SJCRH30 (cell line): Measurements from ENCODE around the gene GRK4. TPM values are rescaled to one million over a fixed set of nuclear protein-coding genes. Genes with fewer than 3 reads are reported as not detected.

Source experiments
- DNase-seq, 2 experiments: peaks; one replicate each; pipeline ENCODE4 v3.0.0-alpha.2; 2015 to 2020
- H3K27ac ChIP-seq: fragments of 250-450 bp; sonication (Bioruptor Pico); 2 replicates; pipeline ENCODE4 v1.5.1; 2020; ENCODE audit warnings: mild to moderate bottlenecking, moderate library complexity
- H3K27me3 ChIP-seq: fragments of 250-450 bp; sonication (Bioruptor Pico); 2 replicates; pipeline ENCODE4 v1.5.1; 2020; ENCODE audit warnings: mild to moderate bottlenecking, moderate library complexity
- H3K36me3 ChIP-seq: fragments of 250-450 bp; sonication (Bioruptor Pico); 2 replicates; pipeline ENCODE4 v1.5.1; 2020; ENCODE audit warnings: mild to moderate bottlenecking, moderate library complexity
- H3K4me1 ChIP-seq: fragments of 250-450 bp; sonication (Bioruptor Pico); 2 replicates; pipeline ENCODE4 v1.5.1; 2020; ENCODE audit warnings: mild to moderate bottlenecking, moderate library complexity
- H3K4me3 ChIP-seq: fragments of 250-450 bp; sonication (Bioruptor Pico); 2 replicates; pipeline ENCODE4 v1.5.1; 2020; ENCODE audit warnings: mild to moderate bottlenecking, moderate library complexity
- H3K9me3 ChIP-seq: fragments of 250-450 bp; sonication (Bioruptor Pico); replicated peaks from 2 replicates; pipeline ENCODE4 v1.5.1; 2020; ENCODE audit warnings: mild to moderate bottlenecking, moderate library complexity
- total RNA-seq: library from RNA; depleted of rRNA; stranded (reverse); fragments of >200 nt; shearing (Covaris generic); gene quantifications from 2 replicates; pipeline ENCODE4 v1.2.3, GENCODE V29; 2014

GRK4 gene
- total RNA-seq, 1 experiment from 2014 or later: 5.9 TPM

DNA sequence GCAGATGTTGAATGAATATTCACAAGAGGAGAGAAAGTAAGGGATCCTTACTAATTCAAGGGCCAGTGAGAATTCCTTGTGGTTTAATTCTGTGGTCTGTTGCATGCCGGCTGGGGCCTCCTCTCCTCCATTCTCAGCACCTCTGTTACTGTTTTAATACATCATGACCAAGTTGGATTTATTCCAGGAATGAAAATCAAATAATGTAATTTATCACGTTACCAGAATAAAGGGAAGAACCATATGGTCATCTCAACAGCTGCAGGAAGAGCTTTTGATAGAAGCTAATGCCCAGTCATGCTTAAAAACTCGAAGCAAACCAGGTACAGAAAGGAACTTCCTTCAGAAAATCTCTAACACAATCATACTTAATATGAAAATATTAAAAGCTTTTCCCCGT is 54.1 kb downstream of the GRK4 start:
- peak in 1 of 2 experiments; percentile 23 for DNase-seq
- H3K9me3 ChIP-seq: no peaks in the 10 kb centered on the region
- H3K4me3 ChIP-seq: no peak overlapping the region
- H3K27ac ChIP-seq: no peak overlapping the region
- H3K27me3 ChIP-seq: no peaks in the 10 kb centered on the region; the same call in 1 of the 2 replicates
- H3K4me1 ChIP-seq: peaks cover 11% of the 10 kb centered on the region
- no peaks in the 10 kb centered on the region for H3K36me3 ChIP-seq

DNA sequence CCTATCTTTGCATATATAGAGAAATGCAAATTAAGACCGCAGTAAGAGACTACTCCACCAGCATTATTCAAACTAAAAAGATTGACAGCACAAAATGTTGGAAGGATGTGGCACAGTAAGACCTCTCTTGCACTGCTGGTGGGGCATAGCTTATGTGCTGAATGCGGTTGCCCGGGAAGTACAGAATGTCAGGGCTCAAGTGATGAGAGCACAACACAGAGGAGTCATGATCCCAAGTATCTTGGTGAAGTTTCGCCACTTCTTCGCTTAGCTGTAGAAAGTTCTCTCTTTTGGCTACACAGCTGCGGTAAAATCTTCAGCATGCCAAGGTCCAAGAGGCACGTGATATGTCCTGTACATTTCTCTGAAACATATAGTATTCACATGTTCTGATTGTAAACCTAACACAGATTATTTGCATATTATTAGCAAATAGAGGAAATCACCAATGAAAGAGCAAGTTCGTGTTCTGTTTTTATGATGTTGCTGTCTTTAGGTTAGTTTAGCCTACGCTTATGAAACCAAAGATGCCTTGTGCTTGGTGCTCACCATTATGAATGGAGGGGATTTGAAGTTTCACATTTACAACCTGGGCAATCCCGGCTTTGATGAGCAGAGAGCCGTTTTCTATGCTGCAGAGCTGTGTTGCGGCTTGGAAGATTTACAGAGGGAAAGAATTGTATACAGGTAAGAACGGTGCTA is 55.9 kb downstream of the GRK4 start:
- H3K4me3 ChIP-seq: no peak overlapping the region
- peaks cover 11% of the 10 kb centered on the region for H3K4me1 ChIP-seq
- H3K27me3 ChIP-seq: no peaks in the 10 kb centered on the region; the same call in 1 of the 2 replicates
- no peaks in the 10 kb centered on the region for H3K36me3 ChIP-seq
- DNase-seq: no peak
- H3K9me3 ChIP-seq: no peaks in the 10 kb centered on the region
- H3K27ac ChIP-seq: no peak overlapping the region

DNA sequence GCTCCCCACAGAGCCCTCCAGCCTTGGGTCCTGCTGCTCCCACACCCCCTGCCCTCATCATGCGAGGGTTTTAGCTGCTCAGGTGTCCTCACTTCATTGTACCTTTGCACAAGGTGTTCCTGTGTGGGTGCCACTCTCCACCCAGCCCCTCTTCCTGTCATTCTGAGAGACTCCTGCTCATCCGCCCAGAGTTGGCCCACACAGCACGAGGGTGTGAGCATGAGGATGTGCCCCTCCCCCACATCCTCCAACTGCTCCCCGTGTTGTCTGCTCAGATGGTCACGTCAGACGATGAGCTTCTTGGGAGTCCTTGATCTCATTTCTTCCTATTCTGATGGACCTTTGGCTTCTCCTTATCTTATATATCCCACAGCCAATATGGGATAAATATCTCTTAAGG is 57.8 kb downstream of the GRK4 start:
- H3K27ac ChIP-seq: no peak overlapping the region

DNA sequence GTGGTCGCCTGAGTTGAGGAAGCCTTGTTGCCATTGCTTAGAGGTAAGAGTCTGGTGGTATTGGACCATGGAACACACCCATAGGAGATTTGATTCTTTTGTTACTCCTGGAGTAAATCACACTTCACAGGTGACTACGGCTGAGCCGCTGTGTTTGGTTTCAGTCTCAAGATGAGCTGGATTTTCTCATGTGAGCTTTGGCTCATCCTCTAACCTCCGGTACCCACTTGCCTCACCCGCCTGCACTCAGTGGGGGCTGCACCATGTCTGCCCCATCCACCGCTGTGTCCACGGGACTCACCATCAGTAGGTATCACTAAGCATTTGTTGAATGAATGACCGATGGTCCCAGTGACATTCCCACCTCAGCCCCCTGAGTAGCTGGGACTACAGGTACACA is 58.3 kb downstream of the GRK4 start:
- H3K27me3 ChIP-seq: no peaks in the 10 kb centered on the region; the same call in 1 of the 2 replicates
- no peaks in the 10 kb centered on the region for H3K9me3 ChIP-seq
- H3K4me3 ChIP-seq: no peak overlapping the region
- no peak overlapping the region for H3K27ac ChIP-seq
- DNase-seq: no peak
- no peaks in the 10 kb centered on the region for H3K36me3 ChIP-seq
- peaks cover 11% of the 10 kb centered on the region for H3K4me1 ChIP-seq

More for the DNA sequence above, 57.8 kb downstream of the GRK4 start:
- H3K4me3 ChIP-seq: no peak overlapping the region
- H3K9me3 ChIP-seq: no peaks in the 10 kb centered on the region
- no peaks in the 10 kb centered on the region; the same call in 1 of the 2 replicates for H3K27me3 ChIP-seq
- H3K4me1 ChIP-seq: peaks cover 11% of the 10 kb centered on the region
- H3K36me3 ChIP-seq: no peaks in the 10 kb centered on the region
- no peak for DNase-seq

DNA sequence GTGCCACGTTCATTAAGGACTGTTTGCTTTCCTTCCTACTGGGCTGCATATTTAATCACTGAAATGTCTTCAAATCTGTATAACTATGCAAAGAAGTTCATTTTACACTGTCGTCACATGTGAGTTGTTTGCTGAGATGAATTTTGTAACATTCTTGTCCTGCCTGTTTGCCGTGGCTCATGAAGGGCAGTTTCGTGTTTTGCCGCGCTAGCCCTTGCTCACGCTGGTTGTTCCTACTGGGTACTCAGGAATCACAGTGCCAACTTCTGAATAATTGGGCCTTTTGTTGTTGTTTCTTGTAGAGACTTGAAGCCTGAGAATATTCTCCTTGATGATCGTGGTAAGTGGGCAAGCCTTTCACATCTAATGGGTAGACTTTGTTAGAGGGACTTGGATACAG is 58.7 kb downstream of the GRK4 start:
- Histone ChIP-seq H3K4me3 (no peak overlapping the region), H3K27me3 (no peaks in the 10 kb centered on the region; the same call in 1 of the 2 replicates), H3K9me3 (no peaks in the 10 kb centered on the region), H3K27ac (no peak overlapping the region), H3K4me1 (peaks cover 7% of the 10 kb centered on the region), H3K36me3 (no peaks in the 10 kb centered on the region)
- DNase-seq: no peak

DNA sequence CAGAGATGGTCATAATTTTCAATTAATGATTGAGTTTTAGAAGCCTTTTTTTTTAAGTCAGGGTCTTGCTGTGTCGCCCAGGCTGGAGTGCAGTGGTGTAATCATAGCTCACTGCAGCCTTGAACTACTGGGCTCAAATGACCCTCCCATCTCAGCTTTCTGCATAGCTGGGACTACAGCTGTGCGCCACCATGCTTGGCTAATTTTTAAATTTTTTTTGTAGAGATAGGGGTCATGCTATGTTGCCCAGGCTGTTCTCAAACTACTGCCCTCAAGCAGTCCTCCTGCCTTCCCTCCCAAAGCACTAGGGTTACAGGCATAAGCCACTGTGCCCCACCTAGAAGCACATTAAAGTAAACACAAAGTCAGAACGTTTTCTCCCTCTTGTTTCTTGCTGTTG is 59.3 kb downstream of the GRK4 start:
- Histone ChIP-seq H3K27ac (no peak overlapping the region), H3K4me3 (no peak overlapping the region), H3K9me3 (no peaks in the 10 kb centered on the region), H3K27me3 (no peaks in the 10 kb centered on the region; the same call in 1 of the 2 replicates), H3K4me1 (peaks cover 1% of the 10 kb centered on the region), H3K36me3 (no peaks in the 10 kb centered on the region)
- no peak for DNase-seq

DNA sequence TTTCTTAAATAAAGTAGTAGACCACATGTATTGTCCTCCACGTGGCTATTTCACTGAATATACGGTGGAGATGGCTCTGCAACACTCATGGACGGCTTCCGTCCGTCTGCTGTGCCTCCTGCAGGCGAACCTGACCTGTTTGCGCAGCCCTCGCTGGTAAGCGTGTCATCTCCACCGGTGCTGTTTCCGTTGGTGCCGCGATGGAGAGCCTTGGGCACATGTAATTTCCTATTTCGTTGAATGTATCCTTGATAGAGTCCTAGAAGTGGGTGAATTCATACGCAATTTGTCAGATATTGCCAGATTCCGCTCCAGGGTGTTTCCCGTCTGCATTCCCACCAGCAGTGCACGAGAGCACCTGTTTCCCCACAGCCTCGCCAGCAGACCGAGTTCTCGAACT is 62.5 kb downstream of the GRK4 start:
- DNase-seq: no peak
- H3K36me3 ChIP-seq: no peaks in the 10 kb centered on the region
- no peak overlapping the region for H3K4me3 ChIP-seq
- no peaks in the 10 kb centered on the region for H3K9me3 ChIP-seq
- H3K27ac ChIP-seq: no peak overlapping the region
- no peaks in the 10 kb centered on the region for H3K4me1 ChIP-seq
- no peaks in the 10 kb centered on the region; the same call in 1 of the 2 replicates for H3K27me3 ChIP-seq

DNA sequence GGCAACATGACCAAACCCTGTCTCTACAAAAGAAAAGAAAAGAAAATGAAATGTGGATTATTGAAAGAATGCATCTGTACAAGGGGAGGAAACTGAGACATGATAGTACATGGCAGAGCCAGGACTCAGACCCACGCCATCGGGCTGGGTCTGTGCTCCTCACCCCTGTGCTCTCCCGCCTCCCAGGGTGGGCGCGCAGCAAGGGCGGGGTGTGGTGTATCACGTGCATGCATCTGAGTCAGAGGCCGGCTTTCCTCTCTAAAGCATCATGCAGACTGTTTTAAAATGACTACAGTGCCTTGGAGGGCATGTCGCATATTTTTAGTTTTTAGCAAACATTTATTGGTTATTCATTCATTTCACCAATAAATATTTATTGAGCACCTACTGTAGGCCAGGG is 63.2 kb downstream of the GRK4 start:
- H3K27ac ChIP-seq: no peak overlapping the region

DNA sequence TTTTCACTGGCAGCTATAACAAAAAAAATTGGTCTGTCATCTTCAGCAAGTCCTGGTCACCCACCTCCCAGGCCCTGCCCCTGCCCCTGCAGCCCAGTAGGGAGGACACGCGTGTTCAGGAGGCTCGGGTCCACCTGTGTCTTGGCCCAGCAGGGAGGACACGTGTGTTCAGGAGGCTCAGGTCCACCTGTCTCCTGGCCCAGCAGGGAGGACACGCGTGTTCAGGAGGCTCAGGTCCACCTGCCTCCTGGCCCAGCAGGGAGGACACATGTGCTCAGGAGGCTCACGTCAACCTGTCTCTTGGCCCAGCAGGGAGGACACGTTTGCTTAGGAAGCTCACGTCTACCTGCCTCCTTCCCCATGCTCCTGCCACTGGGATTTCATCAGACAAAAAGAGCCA is 66.1 kb downstream of the GRK4 start:
- peaks cover 5% of the 10 kb centered on the region for H3K4me1 ChIP-seq
- no peaks in the 10 kb centered on the region for H3K36me3 ChIP-seq
- H3K9me3 ChIP-seq: no peaks in the 10 kb centered on the region
- 0 out of 2 replicates have a peak, but pooled peaks cover 11% of the 10 kb centered on the region for H3K27me3 ChIP-seq
- DNase-seq: no peak
- H3K4me3 ChIP-seq: no peak overlapping the region
- H3K27ac ChIP-seq: no peak overlapping the region

More for the DNA sequence above, 63.2 kb downstream of the GRK4 start:
- Histone ChIP-seq H3K9me3 (no peaks in the 10 kb centered on the region), H3K36me3 (no peaks in the 10 kb centered on the region), H3K4me1 (no peaks in the 10 kb centered on the region), H3K4me3 (no peak overlapping the region), H3K27me3 (0 out of 2 replicates have a peak, but pooled peaks cover 1% of the 10 kb centered on the region)
- DNase-seq: no peak

DNA sequence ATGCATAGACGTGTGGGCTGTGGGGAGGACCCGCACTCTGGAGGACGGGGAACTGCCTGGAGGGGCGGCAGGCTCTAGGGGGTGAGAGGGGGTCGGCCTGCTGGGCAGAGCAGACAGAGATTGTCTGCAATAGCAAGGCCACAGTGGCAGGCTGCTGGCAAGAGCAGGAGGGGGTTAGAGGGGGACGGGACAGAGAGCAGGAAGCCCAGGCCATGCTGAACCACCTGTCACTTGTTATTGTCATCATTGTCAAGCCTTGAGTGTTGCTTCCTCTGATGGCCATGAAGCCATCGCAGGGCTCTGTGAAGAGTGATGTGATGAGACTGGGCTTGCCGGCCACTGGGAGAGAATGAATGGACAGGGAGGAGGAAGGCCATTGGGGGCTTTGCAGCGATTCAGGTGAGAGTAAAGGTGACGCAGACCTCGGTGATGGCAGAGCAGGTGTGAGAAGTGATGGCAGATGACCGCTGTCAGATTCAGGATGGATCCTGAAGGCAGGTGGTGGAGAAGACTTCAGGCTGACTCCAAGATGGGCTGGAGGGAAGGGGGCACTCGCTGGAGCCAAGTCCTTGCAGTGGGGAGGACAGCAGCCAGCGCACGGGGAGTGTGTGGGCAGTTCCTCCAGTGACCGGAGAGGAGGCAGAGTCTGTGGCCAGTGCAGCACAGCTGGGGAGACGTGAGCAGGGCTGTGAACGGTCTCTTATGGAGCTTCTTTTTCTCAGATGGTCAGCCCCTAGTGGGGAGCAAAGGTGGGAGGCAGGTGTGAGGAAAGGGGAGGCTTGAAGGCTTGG is 67.4 kb downstream of the GRK4 start:
- no peak overlapping the region for H3K27ac ChIP-seq
- no peak for DNase-seq
- H3K4me1 ChIP-seq: peaks cover 5% of the 10 kb centered on the region
- no peaks in the 10 kb centered on the region for H3K9me3 ChIP-seq
- no peak overlapping the region for H3K4me3 ChIP-seq
- no peaks in the 10 kb centered on the region for H3K36me3 ChIP-seq
- H3K27me3 ChIP-seq: peaks cover 12% of the 10 kb centered on the region; the same call in 1 of the 2 replicates

DNA sequence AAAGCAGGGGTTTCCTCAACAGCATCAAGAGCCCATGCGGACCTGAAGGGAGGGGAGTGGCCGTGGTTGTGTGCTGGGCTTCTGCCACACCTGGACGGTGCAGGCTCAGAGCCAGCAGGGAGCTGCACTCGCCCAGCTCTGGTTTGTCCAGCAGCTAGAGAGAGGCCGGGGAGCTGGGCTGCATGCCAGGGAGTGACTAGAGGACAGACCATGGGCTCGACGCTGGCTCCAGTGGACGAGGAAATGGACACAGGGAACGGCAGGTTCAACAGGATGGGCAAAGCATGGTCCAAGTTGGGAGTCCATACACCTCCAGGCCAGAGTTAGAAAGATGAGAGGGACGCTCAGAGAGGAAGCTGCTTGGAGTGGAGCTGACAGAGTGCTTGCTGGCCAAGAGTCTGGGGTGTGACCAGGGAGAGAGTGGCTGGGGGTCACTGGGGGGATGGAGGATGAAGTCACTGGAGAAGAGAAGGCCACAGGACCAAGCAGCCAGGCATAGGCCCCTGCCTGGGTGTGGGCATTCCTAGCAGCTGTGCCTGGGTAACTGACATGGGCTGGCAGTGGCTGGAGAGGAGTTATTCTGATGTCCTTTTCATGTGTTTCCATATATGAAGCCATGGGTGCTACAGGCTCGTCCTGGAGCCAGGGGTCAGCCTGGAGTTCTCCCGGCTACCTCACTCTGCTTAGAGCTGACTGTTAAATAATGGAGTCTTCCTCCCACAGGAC is 68.1 kb downstream of the GRK4 start:
- DNase-seq: no peak

DNA sequence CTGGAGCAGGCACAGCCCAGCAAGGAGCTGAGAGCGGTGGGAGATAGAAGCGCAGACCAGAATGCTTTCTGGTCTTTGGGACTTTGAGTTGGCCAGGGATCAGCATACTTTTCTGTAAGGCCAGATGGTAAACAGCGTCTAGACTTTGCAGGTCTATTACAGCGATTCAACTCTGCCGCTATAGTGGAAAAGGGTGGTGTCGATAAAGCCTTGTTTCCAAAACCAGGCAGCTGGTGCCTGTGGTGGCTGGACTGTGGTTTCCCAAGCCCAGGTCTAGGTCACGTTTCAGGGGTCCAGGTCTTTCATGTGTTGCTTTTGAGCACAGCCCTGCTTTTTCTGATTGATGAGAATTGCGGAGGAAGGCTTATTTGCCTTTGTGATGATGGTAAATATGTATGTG is 70.9 kb downstream of the GRK4 start:
- Histone ChIP-seq H3K4me3 (no peak overlapping the region), H3K36me3 (no peaks in the 10 kb centered on the region), H3K27ac (no peak overlapping the region), H3K27me3 (peaks cover 26% of the 10 kb centered on the region), H3K4me1 (peaks cover 13% of the 10 kb centered on the region), H3K9me3 (no peaks in the 10 kb centered on the region)
- DNase-seq: no peak

More for the DNA sequence above, 68.1 kb downstream of the GRK4 start:
- Histone ChIP-seq H3K27ac (no peak overlapping the region), H3K4me1 (peaks cover 5% of the 10 kb centered on the region), H3K9me3 (no peaks in the 10 kb centered on the region), H3K4me3 (no peak overlapping the region), H3K36me3 (no peaks in the 10 kb centered on the region), H3K27me3 (peaks cover 20% of the 10 kb centered on the region)

DNA sequence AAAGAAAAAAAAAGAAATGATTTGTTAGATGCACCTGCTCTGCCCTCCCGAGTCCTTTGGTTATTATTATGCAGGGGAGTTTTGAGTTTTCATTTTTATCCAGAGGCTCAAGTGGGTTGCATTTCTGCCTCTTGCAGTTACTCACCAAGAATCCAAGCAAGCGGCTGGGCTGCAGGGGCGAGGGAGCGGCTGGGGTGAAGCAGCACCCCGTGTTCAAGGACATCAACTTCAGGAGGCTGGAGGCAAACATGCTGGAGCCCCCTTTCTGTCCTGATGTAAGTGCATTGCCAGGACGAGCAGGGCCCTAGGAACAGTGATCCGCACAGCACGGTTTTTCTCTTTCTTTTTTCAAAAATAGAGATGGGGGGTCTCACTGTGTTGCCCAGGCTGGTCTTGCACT is 71.9 kb downstream of the GRK4 start:
- no peaks in the 10 kb centered on the region for H3K9me3 ChIP-seq
- peaks cover 13% of the 10 kb centered on the region for H3K4me1 ChIP-seq
- no peaks in the 10 kb centered on the region for H3K36me3 ChIP-seq
- peaks cover 26% of the 10 kb centered on the region for H3K27me3 ChIP-seq
- H3K4me3 ChIP-seq: no peak overlapping the region
- no peak for DNase-seq
- H3K27ac ChIP-seq: no peak overlapping the region

DNA sequence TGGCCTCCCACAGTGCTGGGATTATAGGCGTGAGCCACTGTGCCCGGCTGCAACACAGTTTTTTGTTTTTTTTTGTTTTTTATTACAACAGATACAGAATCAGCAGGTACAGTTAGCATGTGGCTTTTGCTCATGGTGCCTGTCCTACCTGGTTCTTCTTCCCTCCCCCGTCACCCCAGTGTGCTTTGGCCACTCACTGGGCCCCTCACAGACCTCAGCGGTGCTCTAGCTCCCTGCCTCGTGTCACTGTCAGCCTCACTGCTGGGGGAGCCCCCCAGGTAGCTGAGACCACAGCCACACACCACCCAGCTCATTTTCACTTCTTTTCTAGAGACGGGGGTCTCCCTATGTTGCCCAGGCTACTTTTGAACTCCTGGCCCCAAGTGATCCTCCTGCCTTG is 72.3 kb downstream of the GRK4 start:
- DNase-seq: no peak
- no peaks in the 10 kb centered on the region for H3K36me3 ChIP-seq
- H3K4me1 ChIP-seq: peaks cover 13% of the 10 kb centered on the region
- no peak overlapping the region for H3K27ac ChIP-seq
- peaks cover 26% of the 10 kb centered on the region for H3K27me3 ChIP-seq
- H3K4me3 ChIP-seq: no peak overlapping the region
- no peaks in the 10 kb centered on the region for H3K9me3 ChIP-seq
